ENCODE results near the gene NPDC1.

Gene NPDC1

DNA sequence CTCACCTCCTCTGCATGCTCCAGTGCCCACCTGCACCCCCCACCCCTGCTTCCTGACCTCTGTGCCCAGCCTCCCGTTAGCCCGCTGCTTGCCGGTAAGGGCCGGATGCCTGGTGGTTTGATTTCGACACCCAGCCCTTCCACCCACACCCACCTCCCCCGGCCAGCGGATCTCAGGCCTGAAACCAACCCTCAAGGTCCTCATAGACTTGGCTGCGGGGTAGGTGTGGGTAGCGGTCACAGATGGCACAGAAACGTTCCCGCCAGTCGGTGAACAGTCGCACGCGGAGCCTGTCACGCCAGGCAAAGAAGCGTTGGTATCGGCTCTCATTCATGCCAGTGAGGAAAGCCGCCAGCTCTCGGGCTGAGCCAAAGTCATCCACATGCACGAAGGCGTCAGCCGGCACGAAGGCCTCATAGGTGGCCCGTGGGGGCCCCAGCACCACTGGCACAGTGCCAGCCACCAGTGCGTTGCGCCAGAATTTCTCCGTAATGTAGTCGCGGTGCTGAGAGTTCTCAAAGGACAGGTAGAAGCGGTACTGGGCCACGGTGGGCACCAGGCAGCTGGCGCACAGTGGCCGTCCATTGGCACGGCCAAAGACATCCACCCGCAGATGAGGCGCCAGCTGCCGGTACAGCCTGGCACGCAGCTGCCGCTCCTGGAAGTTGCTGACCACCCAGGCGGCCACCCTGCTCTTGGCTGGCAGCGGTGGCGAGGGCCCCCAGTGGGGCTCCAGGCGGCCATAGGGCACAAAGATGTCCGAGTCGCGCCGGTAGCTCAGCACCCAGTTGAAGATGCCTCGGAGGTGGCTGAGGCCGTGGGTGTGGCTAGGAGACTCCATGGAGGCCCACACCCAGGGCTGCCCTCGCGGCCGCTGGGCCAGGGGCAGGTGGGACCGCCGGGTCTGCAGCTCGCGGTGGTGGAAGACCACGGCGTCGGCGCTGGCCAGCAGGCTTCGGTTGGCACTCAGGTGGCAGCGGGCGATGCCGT, 15.1 kb downstream of the NPDC1 start:
- Histone ChIP-seq H3K4me3 (peak overlapping the region; percentile 13 to 58 (median 19)), H3K27ac (peak overlapping the region in 18 of 21 experiments; percentile 5 to 92 (median 72))

GRCh38 chr9:137030006-137030405, 16.0 kb downstream of the NPDC1 start:
- Histone ChIP-seq H3K27ac (peak overlapping the region in 17 of 21 experiments; percentile 0 to 92 (median 74)), H3K4me3 (peak overlapping the region; percentile 13 to 58 (median 19))

DNA sequence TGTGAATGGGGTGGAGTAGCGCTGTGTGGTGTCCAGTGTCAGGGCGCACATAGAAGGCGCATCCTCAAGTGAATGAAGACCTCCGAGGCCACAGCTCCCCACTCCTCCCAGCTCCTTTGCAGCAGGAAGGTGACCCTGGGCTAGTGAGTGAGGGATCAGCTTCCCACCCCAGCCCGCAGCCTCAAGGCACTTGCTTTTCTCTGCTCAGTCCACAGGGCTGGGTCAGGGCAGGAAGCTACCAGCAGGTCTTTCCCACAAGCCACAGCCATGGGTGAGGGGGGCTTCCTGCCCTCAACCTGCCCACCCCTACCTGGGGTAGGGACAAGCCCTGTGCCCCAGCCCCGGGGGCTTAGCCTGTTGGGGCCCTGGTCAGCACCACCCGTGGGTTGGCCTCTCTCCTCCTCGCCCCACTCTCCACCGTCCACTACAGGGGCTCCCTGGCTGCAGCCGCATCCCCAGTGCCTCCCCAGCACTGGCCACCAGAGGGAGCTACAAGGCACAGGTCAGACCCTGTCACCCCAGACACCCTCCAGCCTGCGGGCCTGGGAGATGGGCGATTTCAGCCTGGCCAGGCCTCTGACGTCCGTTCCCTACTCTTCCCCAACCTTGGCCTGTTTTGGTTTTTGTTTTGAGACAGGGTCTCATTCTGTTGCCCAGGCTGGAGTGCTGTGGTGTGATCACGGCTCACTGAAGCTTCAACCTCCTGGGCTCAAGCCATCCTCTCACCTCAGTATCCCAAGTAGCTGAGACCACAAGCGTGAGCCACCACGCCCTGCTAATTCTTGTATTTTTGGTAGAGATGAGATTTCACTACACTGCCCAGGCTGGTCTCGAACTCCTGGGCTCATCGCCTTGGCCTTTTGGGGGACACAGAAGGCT, 16.7 kb downstream of the NPDC1 start:
- Histone ChIP-seq H3K4me3 (peak overlapping the region; percentile 34 to 58 (median 48)), H3K27ac (peak overlapping the region in 17 of 21 experiments; percentile 0 to 92 (median 76))

DNA sequence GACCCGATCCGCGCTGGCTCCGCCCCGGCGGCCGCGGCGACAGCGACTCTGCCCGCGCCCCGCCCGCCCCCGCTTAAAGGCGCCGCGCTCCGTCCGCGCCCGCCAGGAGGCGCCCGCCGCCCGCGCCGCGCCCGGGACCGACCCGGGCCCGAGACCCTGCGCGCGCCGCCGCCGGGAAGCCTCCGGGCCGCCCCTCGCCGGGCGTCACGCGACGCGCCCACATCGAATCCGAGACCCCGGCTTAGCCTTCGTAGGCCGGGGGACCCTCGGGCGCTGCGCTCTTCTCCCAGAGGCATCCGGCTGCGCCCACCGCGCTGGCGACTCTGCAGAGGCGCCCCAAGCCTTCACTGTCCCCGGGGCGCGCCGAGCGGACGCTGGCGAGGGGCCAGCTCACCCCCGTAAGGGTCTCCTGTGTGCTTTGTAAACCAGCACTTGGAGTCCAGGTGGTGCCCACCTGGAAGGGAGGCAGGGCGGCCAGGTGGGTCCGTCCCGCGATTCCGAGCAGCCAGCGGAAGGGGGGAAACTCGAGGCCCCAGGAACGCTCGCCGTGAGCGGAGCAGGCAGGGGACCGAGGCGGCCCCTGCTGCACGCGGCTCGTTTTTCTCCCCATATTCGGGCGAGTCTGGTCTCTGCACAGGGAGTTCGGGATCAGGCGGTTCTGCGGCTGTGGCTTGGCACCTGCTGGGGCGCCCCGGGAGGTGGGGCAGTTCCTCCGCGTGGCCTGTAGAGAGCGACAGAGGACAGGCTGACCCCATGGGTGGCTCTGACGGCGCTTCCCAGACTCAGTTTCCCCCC, 17.5 kb downstream of the NPDC1 start:
- peak overlapping the region in 19 of 21 experiments; percentile 31 to 92 (median 74) for H3K27ac ChIP-seq
- H3K4me3 ChIP-seq = peak overlapping the region; percentile 34 to 58 (median 48)

- Histone ChIP-seq H3K4me3 (peak within 1 kb of the TSS; percentile 36 to 58 (median 48)), H3K27ac (peak within 1 kb of the TSS in 20 of 21 experiments; percentile 35 to 92 (median 74))
These were observed 18.4 kb downstream of the NPDC1 start, which contains the start of gene ABCA2 for GRCh38 chr9:137027369-137028262. Gene ABCA2, minus strand, starts transcription at chr9:137028237. Its CDS starts 97 bp downstream, at chr9:137028140.

DNA sequence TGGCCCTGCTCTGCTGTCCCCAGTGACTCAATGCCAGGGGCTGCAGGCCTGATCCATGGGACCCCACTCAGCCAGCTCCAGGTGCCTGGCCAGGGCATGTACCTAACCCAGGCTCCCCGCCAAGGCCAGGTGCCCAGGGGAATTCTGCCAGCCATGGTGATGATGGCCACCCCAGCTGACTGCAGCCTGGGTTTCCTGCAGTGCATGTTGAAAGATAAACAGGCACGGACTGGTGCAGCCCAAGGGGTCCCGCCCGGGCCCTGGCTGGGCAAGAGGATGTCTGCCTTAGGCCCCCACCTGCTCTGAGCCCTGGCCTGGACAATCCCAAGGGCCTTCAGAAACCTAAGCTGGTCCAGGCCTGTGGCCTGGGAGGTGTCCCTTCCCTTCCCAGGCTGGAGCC, 19.1 kb downstream of the NPDC1 start:
- Histone ChIP-seq H3K4me3 (peak overlapping the region in 3 of 7 experiments; percentile 39 to 56 (median 41)), H3K27ac (peak overlapping the region in 8 of 21 experiments; percentile 35 to 69 (median 54))

- Histone ChIP-seq H3K27ac (peak overlapping the region in 3 of 21 experiments; percentile 6 to 57 (median 35)), H3K4me3 (no peak overlapping the region)
These were observed 19.6 kb downstream of the NPDC1 start for GRCh38 chr9:137026384-137026783.

- Histone ChIP-seq H3K4me3 (no peak overlapping the region), H3K27ac (peak overlapping the region in 3 of 21 experiments; percentile 6 to 31 (median 12))
These were observed 20.4 kb downstream of the NPDC1 start for GRCh38 chr9:137025517-137025966.

DNA sequence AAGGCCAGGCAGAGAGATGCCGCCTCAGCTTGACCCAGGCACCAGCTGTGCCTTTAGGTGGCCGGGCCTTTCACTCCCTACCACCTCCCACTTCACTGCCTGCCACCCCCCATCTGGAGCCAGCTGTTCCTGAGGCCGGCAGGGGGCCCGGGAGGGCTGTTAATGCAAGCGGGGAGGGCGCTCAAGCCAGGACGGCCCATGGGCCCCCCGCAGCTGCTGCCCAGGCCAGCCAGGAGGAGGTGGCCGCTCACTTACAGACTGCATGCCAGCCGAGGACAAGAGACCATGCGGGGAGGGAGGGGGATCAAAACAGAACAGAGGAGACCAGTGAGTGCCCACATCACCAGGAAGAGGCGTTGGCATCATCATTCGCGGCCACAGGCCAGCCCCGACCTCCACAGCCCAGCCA, 22.4 kb downstream of the NPDC1 start:
- no peak overlapping the region for H3K27ac ChIP-seq
- no peak overlapping the region for H3K4me3 ChIP-seq

DNA sequence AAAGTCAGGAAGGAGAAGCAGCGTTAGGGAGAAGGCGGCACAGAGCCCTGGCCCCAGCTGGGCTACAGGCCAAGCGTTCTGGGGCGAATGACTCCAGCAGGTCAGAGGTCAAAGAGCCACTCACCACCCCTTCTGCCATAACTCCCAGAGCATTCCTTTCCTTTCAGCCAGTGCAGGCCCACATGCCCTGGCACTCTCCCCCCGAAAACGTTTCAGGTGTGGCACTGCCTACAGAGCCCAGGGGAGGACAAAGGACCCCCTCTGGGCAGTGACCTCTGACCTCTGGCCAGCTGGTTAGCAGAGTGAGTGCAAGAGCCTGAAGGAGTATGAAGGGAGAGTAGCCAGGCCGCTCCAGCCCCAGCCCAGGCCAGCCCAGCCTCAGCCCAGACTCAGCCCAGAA, 22.8 kb downstream of the NPDC1 start:
- Histone ChIP-seq H3K27ac (no peak overlapping the region), H3K4me3 (no peak overlapping the region)

- H3K4me3 ChIP-seq = no peak overlapping the region
- H3K27ac ChIP-seq = no peak overlapping the region
These were observed 23.3 kb downstream of the NPDC1 start for GRCh38 chr9:137022662-137023008.

GRCh38 chr9:137021979-137022661, 23.9 kb downstream of the NPDC1 start:
- H3K27ac ChIP-seq = no peak overlapping the region
- H3K4me3 ChIP-seq = no peak overlapping the region

DNA sequence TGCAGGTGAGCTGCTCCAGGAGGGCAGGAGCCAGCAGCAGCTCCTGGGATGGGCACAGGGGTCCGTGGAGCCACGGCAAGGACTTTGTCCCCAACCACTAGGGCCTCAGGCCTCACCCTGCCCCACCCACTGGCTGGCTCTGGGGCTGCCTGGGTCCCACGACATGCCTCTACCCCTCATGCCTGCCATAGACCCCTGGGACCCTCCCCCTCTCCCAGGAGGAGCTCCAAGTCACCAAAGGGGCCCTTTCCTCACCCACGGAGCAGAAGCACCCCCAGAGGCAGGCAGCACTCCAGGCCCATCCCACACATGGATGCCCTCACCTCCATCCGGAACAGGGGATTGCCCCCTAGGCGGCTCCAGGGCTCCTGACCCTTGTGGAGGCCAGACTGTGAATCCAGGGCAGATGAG, 24.4 kb downstream of the NPDC1 start:
- no peak overlapping the region for H3K4me3 ChIP-seq

DNA sequence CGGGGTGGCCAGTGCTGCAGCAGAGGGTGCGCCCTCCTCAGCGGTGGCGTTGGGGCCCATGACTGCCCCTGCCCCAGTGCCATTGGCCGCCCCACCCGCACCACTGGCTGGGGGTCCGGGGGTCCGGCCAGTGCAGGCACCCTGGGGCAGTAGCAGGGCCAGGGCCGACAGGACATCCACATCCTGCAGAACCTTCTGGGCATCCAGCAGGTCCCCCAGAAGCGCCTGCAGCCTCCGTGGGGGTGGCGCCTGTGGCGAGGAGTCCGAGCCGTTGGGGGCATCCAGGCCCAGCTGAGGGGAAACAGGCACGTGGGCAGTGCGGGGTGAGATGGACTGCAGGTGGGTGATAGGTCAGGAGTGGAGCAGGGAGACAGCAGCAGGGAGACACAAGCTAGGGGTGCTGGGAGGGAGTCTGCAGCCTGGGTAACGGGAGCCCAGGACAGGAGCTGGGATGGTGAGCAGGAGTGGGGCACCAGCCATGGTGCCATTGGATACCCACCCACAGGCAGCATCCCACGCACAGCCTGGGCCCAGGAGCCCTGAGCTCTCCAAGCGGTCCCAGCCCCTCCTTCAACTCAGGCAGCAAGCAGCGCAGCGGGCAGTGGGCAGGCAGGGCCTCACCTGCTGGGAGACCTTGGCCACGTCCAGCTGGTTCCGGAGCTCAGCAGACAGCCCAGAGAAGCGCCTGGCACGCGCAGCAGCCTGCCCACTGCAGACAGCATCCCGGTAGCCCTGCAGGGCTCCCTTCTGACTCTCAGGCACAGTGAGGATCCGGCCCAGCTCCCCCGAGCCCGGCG, 25.0 kb downstream of the NPDC1 start:
- Histone ChIP-seq H3K27ac (no peak overlapping the region), H3K4me3 (no peak overlapping the region)

More for the DNA sequence above, 24.4 kb downstream of the NPDC1 start:
- no peak overlapping the region for H3K27ac ChIP-seq

GRCh38 chr9:137019891-137020683, 25.9 kb downstream of the NPDC1 start:
- Histone ChIP-seq H3K4me3 (no peak overlapping the region), H3K27ac (no peak overlapping the region)

Data from skin epidermis (tissue), 12 donors.